Liver (tissue), 2 donors: Measurements from ENCODE around the gene CD14.

Experiments used
- EGR1 ChIP-seq, 2 donors: IDR thresholded peaks; 2 replicates each; pipeline ENCODE4 v1.6.1; 2016 to 2018; ENCODE audit warnings: antibody characterized with exemption in 2 of 2, low read depth in 2 of 2
- JUND ChIP-seq, 2 donors: IDR thresholded peaks; 2 replicates each; pipeline ENCODE4 v1.6.1; 2016; ENCODE audit warnings: antibody characterized with exemption in 2 of 2
- donor health status: healthy.

GRCh38 chr5:140600096-140600495 is 32.9 kb downstream of the CD14 start:
- no peak for TF ChIP-seq EGR1 (IDR thresholded peaks at IDR 0.05; ENCODE audit: low read depth in 2 of 2)
- no peak for TF ChIP-seq JUND (IDR thresholded peaks at IDR 0.05)
